ENCODE measurements around the gene GJA3. TPM values are rescaled to one million over a fixed set of nuclear protein-coding genes. Genes with fewer than 3 reads are reported as not detected.

Gene GJA3
- total RNA-seq, 4 donors from 2014 or later, result not detected

- TF ChIP-seq CTCF (IDR thresholded peaks at IDR 0.05; ENCODE audit: low read depth), result no peak
Observed at GRCh38 chr13:20129076-20129475, 31.8 kb downstream of the GJA3 start.

GRCh38 chr13:20128459-20128931, 32.4 kb downstream of the GJA3 start:
- TF ChIP-seq CTCF (IDR thresholded peaks at IDR 0.05; ENCODE audit: low read depth), result no peak

- no peak for TF ChIP-seq CTCF (IDR thresholded peaks at IDR 0.05; ENCODE audit: low read depth)
Observed at GRCh38 chr13:20127562-20128458, 33.0 kb downstream of the GJA3 start.

- TF ChIP-seq CTCF (IDR thresholded peaks at IDR 0.05; ENCODE audit: low read depth), result no peak
Observed at GRCh38 chr13:20127262-20127561, 33.6 kb downstream of the GJA3 start.

- no peak for TF ChIP-seq CTCF (IDR thresholded peaks at IDR 0.05; ENCODE audit: low read depth)
Observed at GRCh38 chr13:20126541-20127261, 34.2 kb downstream of the GJA3 start.

- TF ChIP-seq CTCF (IDR thresholded peaks at IDR 0.05; ENCODE audit: low read depth), result no peak
Observed at GRCh38 chr13:20125783-20126165, 35.1 kb downstream of the GJA3 start.

- no peak for TF ChIP-seq CTCF (IDR thresholded peaks at IDR 0.05; ENCODE audit: low read depth)
Observed at GRCh38 chr13:20125129-20125782, 35.6 kb downstream of the GJA3 start.

Measured in subcutaneous adipose tissue (tissue), 4 donors.